Measurements from ENCODE around the gene RAPGEF4. TPM values are rescaled to one million over a fixed set of nuclear protein-coding genes. Genes with fewer than 3 reads are reported as not detected.

RAPGEF4 gene
- polyA plus RNA-seq, 3 donors = not detected

DNA sequence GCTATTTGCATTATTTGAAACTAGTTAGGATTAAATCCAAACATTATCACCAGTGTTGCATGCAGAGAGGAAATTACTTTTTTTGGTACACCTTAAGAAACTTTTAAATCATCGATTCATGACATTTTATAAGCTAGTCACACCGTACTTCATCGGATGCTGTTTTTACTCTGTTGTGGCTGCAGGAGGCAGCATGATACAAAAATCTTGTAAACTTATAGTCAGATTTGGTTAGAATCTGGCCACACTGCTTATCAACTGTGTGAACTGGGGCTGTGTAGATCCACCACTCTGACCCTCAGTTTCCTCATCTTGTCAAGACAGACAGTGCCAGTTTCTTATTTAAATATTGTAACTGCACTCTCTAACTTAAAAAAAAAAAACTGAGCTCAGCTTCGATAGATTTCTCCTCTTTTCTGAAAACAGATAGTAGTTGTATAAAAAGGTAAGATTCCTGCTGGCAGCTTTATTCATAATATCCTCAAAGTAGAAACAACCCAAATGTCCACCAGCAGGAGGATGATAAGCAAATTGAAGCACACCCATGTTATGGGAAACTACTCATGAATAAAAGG is 77.8 kb downstream of the RAPGEF4 start:
- no peak overlapping the region for H3K4me2 ChIP-seq (replicated peaks; ENCODE audit: extremely low read depth, low read length, poor library complexity, severe bottlenecking)
- no peak for DNase-seq
- Mint-ChIP-seq H3K27me3 (ENCODE audit: low read depth in 3 of 3) (peaks cover 0 to 22% (median 14%) of the 10 kb centered on the region in 3 donors), H3K4me1 (no peaks in the 10 kb centered on the region), H3K9me3 (no peaks in the 10 kb centered on the region), H3K4me3 (no peak overlapping the region), H3K36me3 (no peaks in the 10 kb centered on the region), H3K27ac (no peak overlapping the region)
- H3K4me3 ChIP-seq (replicated peaks in 1 of 3; ENCODE audit: low read depth in 2 of 3, low read length in 3 of 3) = no peak overlapping the region
- H3K27ac ChIP-seq (ENCODE audit: low read depth in 1 of 2, low read length in 2 of 2) = no peak overlapping the region
- peaks cover 0 to 9% of the 10 kb centered on the region in 2 donors for H3K27me3 ChIP-seq (ENCODE audit: control insufficient read depth in 2 of 2, insufficient read depth in 2 of 2, low read length in 2 of 2)
- H3K9ac ChIP-seq (ENCODE audit: insufficient read depth, low read length, poor library complexity, severe bottlenecking) = no peak overlapping the region
- TF ChIP-seq, protein P1, sequence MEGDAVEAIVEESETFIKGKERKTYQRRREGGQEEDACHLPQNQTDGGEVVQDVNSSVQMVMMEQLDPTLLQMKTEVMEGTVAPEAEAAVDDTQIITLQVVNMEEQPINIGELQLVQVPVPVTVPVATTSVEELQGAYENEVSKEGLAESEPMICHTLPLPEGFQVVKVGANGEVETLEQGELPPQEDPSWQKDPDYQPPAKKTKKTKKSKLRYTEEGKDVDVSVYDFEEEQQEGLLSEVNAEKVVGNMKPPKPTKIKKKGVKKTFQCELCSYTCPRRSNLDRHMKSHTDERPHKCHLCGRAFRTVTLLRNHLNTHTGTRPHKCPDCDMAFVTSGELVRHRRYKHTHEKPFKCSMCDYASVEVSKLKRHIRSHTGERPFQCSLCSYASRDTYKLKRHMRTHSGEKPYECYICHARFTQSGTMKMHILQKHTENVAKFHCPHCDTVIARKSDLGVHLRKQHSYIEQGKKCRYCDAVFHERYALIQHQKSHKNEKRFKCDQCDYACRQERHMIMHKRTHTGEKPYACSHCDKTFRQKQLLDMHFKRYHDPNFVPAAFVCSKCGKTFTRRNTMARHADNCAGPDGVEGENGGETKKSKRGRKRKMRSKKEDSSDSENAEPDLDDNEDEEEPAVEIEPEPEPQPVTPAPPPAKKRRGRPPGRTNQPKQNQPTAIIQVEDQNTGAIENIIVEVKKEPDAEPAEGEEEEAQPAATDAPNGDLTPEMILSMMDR (IDR thresholded peaks at IDR 0.05) = no peak
- no peaks in the 10 kb centered on the region for H3K79me2 ChIP-seq (ENCODE audit: insufficient read depth, low read length)
- intact Hi-C loops (cut with micrococcal nuclease) = no loop called here
- H3K4me1 ChIP-seq (ENCODE audit: control insufficient read depth in 1 of 2, insufficient read depth in 2 of 2, low read length in 2 of 2) = no peaks in the 10 kb centered on the region
- no peaks in the 10 kb centered on the region for H3K36me3 ChIP-seq (replicated peaks in 1 of 2; ENCODE audit: control insufficient read depth in 1 of 2, insufficient read depth in 2 of 2, low read length in 2 of 2)
- no peaks in the 10 kb centered on the region for H4K20me1 ChIP-seq (ENCODE audit: insufficient read depth, low read length)
- no CpG with 5 or more reads among the region's 4 CpGs for WGBS (ENCODE audit: insufficient coverage)
- no peak overlapping the region for H2AFZ ChIP-seq (ENCODE audit: insufficient read depth, low read depth, low read length, poor library complexity, severe bottlenecking)
- H3K9me3 ChIP-seq (replicated peaks in 1 of 2; ENCODE audit: control insufficient read depth in 1 of 2, insufficient read depth in 1 of 2, low read length in 2 of 2) = no peaks in the 10 kb centered on the region

DNA sequence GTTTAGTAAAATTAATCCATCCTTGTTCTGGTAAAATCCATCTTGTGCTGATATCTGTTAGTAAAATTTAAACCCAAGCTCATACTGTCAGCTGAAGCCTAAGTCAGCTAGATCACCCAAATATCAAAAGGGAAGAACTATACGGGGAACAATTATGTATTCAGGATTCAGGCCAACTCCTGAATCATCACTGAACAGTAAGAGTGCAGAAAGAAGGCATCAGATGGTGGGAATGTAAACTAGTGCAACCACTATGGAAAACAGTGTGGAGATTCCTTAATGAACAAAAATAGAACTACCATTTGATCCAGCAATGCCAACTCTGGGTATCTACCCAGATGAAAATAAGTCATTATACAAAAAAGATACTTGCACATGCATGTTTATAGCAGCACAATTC is 81.8 kb downstream of the RAPGEF4 start:
- no peak overlapping the region for H2AFZ ChIP-seq (ENCODE audit: insufficient read depth, low read depth, low read length, poor library complexity, severe bottlenecking)
- Mint-ChIP-seq H3K4me3 (no peak overlapping the region), H3K9me3 (no peaks in the 10 kb centered on the region), H3K4me1 (no peaks in the 10 kb centered on the region), H3K27ac (no peak overlapping the region), H3K36me3 (no peaks in the 10 kb centered on the region), H3K27me3 (ENCODE audit: low read depth in 3 of 3) (peaks cover 0 to 14% (median 8%) of the 10 kb centered on the region in 3 donors)
- H3K9me3 ChIP-seq (replicated peaks in 1 of 2; ENCODE audit: control insufficient read depth in 1 of 2, insufficient read depth in 1 of 2, low read length in 2 of 2) = no peaks in the 10 kb centered on the region
- H3K79me2 ChIP-seq (ENCODE audit: insufficient read depth, low read length) = no peaks in the 10 kb centered on the region
- H3K4me2 ChIP-seq (replicated peaks; ENCODE audit: extremely low read depth, low read length, poor library complexity, severe bottlenecking) = no peak overlapping the region
- no peaks in the 10 kb centered on the region for H3K4me1 ChIP-seq (ENCODE audit: control insufficient read depth in 1 of 2, insufficient read depth in 2 of 2, low read length in 2 of 2)
- no peak for DNase-seq
- no peak overlapping the region for H3K4me3 ChIP-seq (replicated peaks in 1 of 3; ENCODE audit: low read depth in 2 of 3, low read length in 3 of 3)
- intact Hi-C loops (cut with micrococcal nuclease) = no loop called here
- no CpG with 5 or more reads among the region's 1 CpG for WGBS (ENCODE audit: insufficient coverage)
- no peaks in the 10 kb centered on the region for H3K36me3 ChIP-seq (replicated peaks in 1 of 2; ENCODE audit: control insufficient read depth in 1 of 2, insufficient read depth in 2 of 2, low read length in 2 of 2)
- H3K9ac ChIP-seq (ENCODE audit: insufficient read depth, low read length, poor library complexity, severe bottlenecking) = no peak overlapping the region
- no peaks in the 10 kb centered on the region for H4K20me1 ChIP-seq (ENCODE audit: insufficient read depth, low read length)
- peaks cover 0 to 3% of the 10 kb centered on the region in 2 donors for H3K27me3 ChIP-seq (ENCODE audit: control insufficient read depth in 2 of 2, insufficient read depth in 2 of 2, low read length in 2 of 2)
- no peak overlapping the region for H3K27ac ChIP-seq (ENCODE audit: low read depth in 1 of 2, low read length in 2 of 2)
- TF ChIP-seq, protein P1 (IDR thresholded peaks at IDR 0.05) = no peak
